Activated CD4-positive, CD25-positive, alpha-beta regulatory T cell treated with anti-CD3 and anti-CD28 coated beads, Interleukin-2, amount 50 U/mL, for 72 hours (primary cell): Measurements from ENCODE around the gene PTPRG.

Experiments used
- DNase-seq: peaks from one replicate; pipeline ENCODE4 v3.0.0; 2021

Gene PTPRG

DNA sequence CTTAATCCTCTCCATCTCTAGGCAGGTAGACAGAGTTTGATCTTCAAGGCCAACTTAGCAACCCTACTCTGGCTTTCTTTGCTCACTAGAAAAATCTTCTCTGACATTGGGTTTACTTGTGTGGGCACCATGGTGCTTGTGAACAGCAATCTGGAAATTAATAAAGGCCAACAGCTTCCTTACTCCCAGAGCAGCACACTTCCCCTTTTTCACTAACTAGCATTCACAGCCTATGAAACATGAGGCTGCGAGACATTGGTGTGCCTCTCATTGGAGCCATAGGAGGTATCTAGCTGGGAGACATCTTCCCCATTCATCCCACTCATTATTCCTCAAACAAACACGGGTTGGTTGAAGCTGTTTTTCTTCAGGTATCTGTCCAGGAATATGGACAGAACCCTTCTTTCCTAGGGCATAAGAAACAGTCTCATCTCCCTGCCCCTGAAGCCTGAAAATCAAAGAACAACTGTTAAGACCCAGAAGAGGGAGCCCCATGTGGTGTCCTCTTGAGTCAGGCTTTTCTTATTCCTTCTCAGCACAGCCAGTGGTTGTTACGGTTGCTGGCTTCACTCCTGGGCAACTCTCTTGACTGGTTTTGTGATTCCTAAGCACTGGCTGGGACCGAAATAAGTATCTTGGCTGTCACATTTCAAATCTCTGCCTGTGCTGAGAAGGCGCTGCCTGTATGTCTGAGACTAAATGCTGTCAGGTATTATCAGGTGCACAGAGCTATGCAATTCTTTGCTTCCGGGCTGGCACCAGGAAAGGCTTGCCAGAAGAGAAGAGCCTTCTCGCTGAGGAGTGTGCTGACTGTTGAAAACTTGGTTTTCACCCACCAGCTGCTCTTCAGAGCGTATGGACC is 617.6 kb downstream of the PTPRG start:
- DNase-seq: no peak

DNA sequence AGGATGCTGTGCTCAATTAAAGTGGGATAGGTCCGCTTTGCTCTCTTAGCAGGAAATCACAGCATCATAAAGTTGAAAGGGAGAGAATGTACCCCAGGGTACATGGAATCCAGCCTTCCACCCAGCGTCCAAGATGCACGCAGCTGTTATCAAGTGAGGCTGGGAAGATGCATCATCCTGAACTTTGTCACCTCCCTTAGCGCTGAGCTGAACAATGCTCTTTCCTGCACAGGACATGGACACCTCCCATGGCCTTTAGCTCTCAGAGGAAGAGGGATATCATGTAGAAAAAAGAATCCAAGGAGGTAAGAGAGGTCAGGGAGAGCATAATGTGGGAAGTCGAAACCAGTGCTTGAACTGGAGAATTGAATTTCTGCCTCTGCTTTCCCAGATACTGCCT is 619.1 kb downstream of the PTPRG start:
- no peak for DNase-seq

DNA sequence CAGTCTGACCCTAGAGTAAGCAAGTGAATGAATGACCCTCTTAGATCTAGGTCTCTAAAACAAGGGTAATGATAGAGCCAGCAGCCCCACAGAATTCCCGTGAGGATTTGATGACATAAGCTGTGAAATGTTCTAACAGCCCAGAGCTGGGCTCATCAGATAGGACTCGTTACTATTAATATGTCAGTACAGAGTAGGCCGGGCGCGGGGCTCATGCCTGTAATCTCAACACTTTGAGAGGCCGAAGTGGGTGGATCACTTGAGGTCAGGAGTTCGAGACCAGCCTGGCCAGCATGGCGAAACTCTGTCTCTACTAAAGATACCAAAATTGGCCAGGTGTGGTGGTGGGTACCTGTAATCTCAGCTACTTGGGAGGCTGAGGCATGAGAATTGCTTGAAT is 621.7 kb downstream of the PTPRG start:
- no peak for DNase-seq

- DNase-seq: no peak
Observed at GRCh38 chr3:62183969-62184368, 622.6 kb downstream of the PTPRG start.

DNA sequence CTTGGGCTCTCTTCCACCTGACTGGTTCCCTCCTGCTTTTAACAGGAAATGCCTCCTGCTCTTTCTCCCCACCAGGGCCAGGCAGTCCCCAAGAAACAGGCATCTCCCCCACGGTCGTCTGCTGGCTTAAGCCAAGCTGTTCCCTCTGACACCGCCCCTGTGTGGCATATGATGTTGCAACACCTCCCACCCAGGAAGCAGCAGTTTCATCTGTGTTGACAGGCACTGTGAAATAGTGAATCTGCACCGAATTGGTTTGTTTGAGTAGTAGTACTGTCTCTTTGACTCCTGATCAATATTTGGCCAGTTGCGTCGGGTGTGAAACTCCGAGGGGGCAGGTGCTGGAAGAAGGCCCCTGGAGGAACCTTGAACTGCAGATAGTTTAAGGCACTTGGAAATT is 623.2 kb downstream of the PTPRG start:
- no peak for DNase-seq

- no peak for DNase-seq
Observed at GRCh38 chr3:62187022-62187431, 625.7 kb downstream of the PTPRG start.

DNA sequence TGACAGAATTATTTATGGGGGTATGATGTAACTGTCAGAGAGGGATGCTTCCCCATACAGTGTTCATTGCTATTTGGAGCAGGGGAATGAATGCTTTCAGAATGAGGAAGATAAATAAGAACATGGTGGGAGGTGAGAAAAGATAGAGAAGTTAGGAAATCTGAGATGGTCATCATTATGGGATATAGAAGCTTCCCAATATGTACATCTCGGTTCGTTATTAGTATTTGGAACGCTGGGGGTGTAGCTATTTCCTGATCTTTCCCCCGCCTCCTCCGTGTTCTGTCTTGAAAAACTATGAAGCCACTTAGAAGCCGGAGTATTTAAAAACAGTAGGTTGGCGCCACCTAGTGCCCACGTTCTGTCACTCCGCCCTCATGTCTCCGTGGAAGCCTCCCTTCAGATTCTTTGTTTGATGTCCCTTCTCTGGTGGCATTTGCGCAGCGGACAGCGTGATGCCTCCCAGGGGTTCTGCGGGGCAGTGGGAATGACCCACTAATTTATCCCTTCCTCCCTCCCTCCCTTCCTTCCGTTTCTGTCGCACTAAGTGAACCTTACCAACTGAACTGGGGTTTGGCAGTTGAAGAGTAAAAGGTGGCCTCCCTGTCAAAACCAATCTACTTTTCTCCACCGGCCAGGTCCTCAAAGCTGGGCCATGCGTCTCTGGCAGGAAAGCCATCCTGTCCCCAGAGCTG is 627.5 kb downstream of the PTPRG start:
- DNase-seq: peak; percentile 65

- no peak for DNase-seq
Observed at GRCh38 chr3:62189376-62189698, 628.0 kb downstream of the PTPRG start.

- no peak for DNase-seq
Observed at GRCh38 chr3:62192891-62193290, 631.5 kb downstream of the PTPRG start.

DNA sequence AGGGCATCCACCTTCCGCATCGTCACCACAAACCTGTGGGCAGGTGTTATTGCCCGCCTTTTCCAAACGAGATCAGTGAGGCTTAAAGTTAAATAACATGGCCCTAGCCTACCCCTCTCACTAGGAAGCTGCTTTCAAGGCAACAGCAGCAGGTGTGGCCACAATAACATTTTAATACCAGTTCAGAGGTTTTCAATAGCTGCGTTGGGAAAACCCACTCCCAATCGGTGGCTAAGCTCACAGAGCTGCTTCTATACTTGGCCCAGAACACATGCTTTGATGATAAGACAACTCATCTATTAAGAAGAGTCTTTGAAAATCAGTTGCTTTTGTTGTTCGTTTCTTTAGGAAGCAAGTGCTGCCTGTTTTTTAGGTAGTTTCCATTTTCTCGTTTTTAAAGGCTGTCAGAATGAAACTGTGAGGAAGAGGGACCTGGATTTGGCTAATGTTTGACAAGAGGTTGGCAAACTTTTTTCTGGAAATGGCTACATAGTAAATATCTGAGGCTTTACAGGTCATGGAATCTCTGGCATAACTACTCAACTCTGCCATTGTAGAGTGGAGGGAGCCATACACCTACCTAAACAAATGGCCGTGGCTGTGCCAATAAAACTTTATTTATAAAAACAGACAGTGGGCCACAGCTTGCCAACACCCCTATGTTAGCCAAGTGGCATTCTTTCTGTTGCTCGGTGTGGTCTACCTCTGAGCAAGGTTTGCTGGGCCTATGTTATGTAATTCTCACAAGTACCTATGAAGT is 632.4 kb downstream of the PTPRG start:
- no peak for DNase-seq

GRCh38 chr3:62197350-62198012 is 636.1 kb downstream of the PTPRG start:
- no peak for DNase-seq

DNA sequence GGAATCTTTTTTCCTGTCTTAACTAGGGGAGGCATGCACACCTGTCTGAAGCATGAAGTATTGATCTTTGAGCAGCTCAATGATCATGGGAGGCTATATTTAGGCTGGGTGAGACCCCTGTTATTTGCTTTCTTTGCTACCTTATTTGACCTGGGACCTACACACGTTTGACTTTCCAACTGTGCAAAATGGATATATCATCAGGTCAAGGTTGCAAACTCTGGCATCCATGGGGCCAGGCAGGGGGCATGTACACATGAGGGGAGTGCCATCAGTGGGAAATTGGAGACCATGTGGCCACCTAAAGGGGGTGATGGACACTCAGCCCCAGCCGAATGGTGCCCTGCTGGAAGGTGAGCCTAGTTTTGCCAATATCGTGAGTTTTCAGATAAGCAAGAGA is 637.8 kb downstream of the PTPRG start:
- no peak for DNase-seq

GRCh38 chr3:62201438-62202035 is 640.2 kb downstream of the PTPRG start:
- DNase-seq: no peak

DNA sequence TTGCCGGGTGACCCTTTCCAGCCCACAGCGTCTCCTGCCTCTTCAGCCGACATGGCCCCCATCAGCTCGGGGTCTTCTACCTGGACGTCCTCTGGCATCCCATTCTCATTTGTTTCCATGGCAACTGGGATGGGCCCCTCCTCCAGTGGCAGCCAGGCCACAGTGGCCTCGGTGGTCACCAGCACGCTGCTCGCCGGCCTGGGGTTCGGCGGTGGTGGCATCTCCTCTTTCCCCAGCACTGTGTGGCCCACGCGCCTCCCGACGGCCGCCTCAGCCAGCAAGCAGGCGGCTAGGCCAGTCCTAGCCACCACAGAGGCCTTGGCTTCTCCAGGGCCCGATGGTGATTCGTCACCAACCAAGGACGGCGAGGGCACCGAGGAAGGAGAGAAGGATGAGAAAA is 641.8 kb downstream of the PTPRG start:
- no peak for DNase-seq

GRCh38 chr3:62203561-62203960 is 642.2 kb downstream of the PTPRG start:
- DNase-seq: no peak

DNA sequence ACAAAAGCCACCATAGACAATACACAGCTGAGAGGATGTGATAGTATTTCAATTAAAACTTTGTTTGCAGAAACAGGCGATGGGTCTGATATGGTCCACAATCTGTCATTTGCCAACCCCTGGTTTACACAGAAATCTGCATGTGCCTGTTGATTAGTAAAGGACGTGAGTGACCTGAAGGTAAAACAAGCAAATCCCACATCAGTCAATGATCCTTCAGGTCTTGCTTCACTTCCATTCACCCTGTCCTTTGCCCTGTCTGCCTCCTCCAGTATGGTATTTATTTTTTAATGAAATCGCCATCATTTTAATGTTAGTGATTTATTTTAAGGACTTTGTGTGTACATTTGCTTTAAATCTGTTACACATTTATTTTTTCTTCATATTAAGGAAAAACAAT is 645.8 kb downstream of the PTPRG start:
- DNase-seq: no peak

DNA sequence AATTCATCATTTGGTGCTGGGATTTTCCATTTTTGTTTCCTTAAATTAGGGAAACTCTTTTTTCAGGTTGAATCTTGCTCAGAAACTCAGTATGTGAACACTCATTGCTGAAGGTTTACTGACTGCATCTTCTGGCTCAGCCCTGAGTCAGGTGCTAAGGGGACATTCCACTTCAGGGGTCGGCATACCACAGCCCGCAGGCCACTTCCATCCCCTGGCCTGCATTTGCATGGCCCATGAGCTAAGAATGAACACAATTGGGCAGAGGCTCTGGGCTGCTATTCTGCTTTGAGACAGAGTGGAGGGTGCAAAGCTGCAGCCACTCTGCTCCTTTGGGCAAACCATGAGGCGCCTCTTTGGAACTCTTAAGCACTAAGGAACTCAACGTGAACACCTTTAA is 647.0 kb downstream of the PTPRG start:
- DNase-seq: no peak

DNA sequence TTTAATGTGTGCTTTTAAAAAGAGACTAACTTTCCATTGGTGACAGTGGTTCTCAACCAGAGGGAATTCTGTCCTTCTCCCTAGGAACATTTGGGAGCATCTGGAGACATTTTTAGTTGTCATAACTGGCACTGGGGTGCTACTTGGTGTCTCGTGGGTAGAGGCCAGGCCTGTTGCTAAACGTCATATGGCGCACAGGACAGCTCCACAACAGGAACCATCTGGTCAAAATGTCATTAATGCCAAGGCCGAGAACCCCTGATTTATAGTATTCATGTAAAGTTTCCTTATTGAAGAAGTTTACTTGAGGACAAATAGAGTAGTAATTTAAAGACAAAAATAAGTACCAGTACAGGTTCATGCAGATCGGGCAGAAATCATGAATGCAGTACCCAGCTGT is 647.7 kb downstream of the PTPRG start:
- DNase-seq: no peak

DNA sequence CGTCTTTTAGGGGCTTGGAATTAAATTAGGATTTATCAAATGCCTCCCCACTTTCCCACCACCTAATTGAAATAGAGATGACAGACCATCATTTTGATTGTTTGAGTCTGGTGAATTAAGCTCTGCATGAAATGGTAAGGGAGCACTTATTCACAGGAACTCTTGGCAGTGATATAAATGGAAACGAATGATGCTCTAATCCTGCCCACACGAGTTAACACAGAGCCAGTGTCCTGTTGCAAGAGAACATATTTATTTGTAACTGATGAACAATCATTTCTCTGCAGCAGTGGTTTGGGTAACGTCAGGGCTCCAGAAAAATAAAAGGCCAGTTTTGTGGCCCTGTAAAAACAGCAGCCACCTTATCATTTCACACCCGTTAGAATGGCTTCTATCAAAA is 648.6 kb downstream of the PTPRG start:
- DNase-seq: no peak

- DNase-seq: no peak
Observed at GRCh38 chr3:62211675-62212429, 650.5 kb downstream of the PTPRG start.

- DNase-seq: no peak
Observed at GRCh38 chr3:62214850-62215249, 653.5 kb downstream of the PTPRG start.

GRCh38 chr3:62220616-62221015 is 659.2 kb downstream of the PTPRG start:
- DNase-seq: no peak
